HepG2 (cell line): Measurements from ENCODE around the gene NOXO1. TPM values are rescaled to one million over a fixed set of nuclear protein-coding genes. Genes with fewer than 3 reads are reported as not detected.

ENCODE experiments used
- AHDC1 ChIP-seq: sonication (generic); formaldehyde crosslinking; IDR thresholded peaks from 2 replicates; pipeline ENCODE4 v1.5.1; 2020; ENCODE audit warnings: mild to moderate bottlenecking, missing genetic modification reagents, borderline replicate concordance
- AKAP8 ChIP-seq: sonication (generic); formaldehyde crosslinking; IDR thresholded peaks from 2 replicates; pipeline ENCODE4 v1.5.1; 2020; ENCODE audit warnings: mild to moderate bottlenecking, missing genetic modification reagents
- DNMT1 ChIP-seq: sonication (generic); formaldehyde crosslinking; IDR thresholded peaks from 2 replicates; pipeline ENCODE4 v1.5.1; 2020; ENCODE audit warnings: mild to moderate bottlenecking, missing genetic modification reagents
- HHEX ChIP-seq: IDR thresholded peaks from 2 replicates; pipeline ENCODE4 v1.6.1; 2016; ENCODE audit warnings: control low read depth
- IRF2 ChIP-seq: IDR thresholded peaks from 2 replicates; pipeline ENCODE4 v1.6.1; 2018; ENCODE audit warnings: missing genetic modification reagents, missing compliant biosample characterization
- MTF2 ChIP-seq: sonication (generic); formaldehyde crosslinking; IDR thresholded peaks from 2 replicates; pipeline ENCODE4 v1.5.0; 2020; ENCODE audit warnings: missing genetic modification reagents, borderline replicate concordance
- NFATC3 ChIP-seq: sonication (generic); formaldehyde crosslinking; IDR thresholded peaks from 2 replicates; pipeline ENCODE4 v1.5.1; 2020; ENCODE audit warnings: mild to moderate bottlenecking, missing genetic modification reagents
- SETDB1 ChIP-seq: sonication (generic); formaldehyde crosslinking; IDR thresholded peaks from 2 replicates; pipeline ENCODE4 v1.5.1; 2020; ENCODE audit warnings: missing genetic modification reagents, mild to moderate bottlenecking, borderline replicate concordance
- SOX13 ChIP-seq, 3 experiments: fragments of 450-650 bp in 1 of 3; sonication (generic) in 1 of 3; formaldehyde crosslinking in 1 of 3; IDR thresholded peaks in 2 of 3; conservative IDR thresholded peaks in 1 of 3; 2 replicates each; pipeline versions ENCODE4 v1.5.0 to v1.6.1; 2016 to 2020; ENCODE audit warnings: antibody characterized with exemption in 1 of 3, mild to moderate bottlenecking in 1 of 3, missing compliant biosample characterization in 1 of 3, missing genetic modification reagents in 1 of 3, moderate library complexity in 1 of 3
- SP1 ChIP-seq, 2 experiments: fragments of 450-650 bp in 1 of 2; sonication (generic) in 1 of 2; formaldehyde crosslinking in 1 of 2; IDR thresholded peaks; 2 replicates each; pipeline versions ENCODE4 v1.4.0 to v1.6.1; 2016 to 2020; ENCODE audit warnings: missing genetic modification reagents in 1 of 2
- SSRP1 ChIP-seq: IDR thresholded peaks from 2 replicates; pipeline ENCODE4 v1.6.1; 2016; ENCODE audit warnings: control low read depth
- ZBTB43 ChIP-seq: sonication (generic); formaldehyde crosslinking; conservative IDR thresholded peaks from 2 replicates; pipeline ENCODE4 v1.4.0; 2020; ENCODE audit warnings: missing genetic modification reagents
- ZFP82 ChIP-seq: sonication (generic); formaldehyde crosslinking; IDR thresholded peaks from 2 replicates; pipeline ENCODE4 v1.5.1; 2020; ENCODE audit warnings: mild to moderate bottlenecking, missing genetic modification reagents, borderline replicate concordance
- ZNF17 ChIP-seq: sonication (generic); formaldehyde crosslinking; IDR thresholded peaks from 2 replicates; pipeline ENCODE4 v1.5.0; 2020; ENCODE audit warnings: mild to moderate bottlenecking, missing genetic modification reagents
- ZNF24 ChIP-seq: fragments of 450-650 bp; IDR thresholded peaks from 2 replicates; pipeline ENCODE4 v1.6.1; 2017; ENCODE audit warnings: antibody characterized with exemption, mild to moderate bottlenecking
- ZNF253 ChIP-seq: sonication (generic); formaldehyde crosslinking; IDR thresholded peaks from 2 replicates; pipeline ENCODE4 v1.8.0; 2022; ENCODE audit warnings: mild to moderate bottlenecking, missing genetic modification reagents, borderline replicate concordance
- ZNF296 ChIP-seq: sonication (generic); formaldehyde crosslinking; conservative IDR thresholded peaks from 2 replicates; pipeline ENCODE4 v1.5.0; 2020; ENCODE audit warnings: mild to moderate bottlenecking, missing genetic modification reagents
- ZNF367 ChIP-seq: sonication (generic); formaldehyde crosslinking; IDR thresholded peaks from 2 replicates; pipeline ENCODE4 v1.4.0; 2020; ENCODE audit warnings: missing genetic modification reagents, borderline replicate concordance
- ZNF781 ChIP-seq: sonication (generic); formaldehyde crosslinking; IDR thresholded peaks from 2 replicates; pipeline ENCODE4 v1.5.1; 2020; ENCODE audit warnings: borderline replicate concordance, mild to moderate bottlenecking, missing genetic modification reagents; ENCODE audit errors: not compliant biosample characterization
- ZNF83 ChIP-seq: sonication (generic); formaldehyde crosslinking; IDR thresholded peaks from 2 replicates; pipeline ENCODE4 v1.4.0; 2020; ENCODE audit warnings: missing genetic modification reagents, mild to moderate bottlenecking, borderline replicate concordance
- ZUFSP ChIP-seq: sonication (generic); formaldehyde crosslinking; IDR thresholded peaks from 2 replicates; pipeline ENCODE4 v1.9.0; 2021; ENCODE audit warnings: missing genetic modification reagents, mild to moderate bottlenecking, borderline replicate concordance
- polyA plus RNA-seq, 8 experiments: library from polyadenylated mRNA; depleted of rRNA in 3 of 8; stranded (reverse) in 7 of 8; unstranded in 1 of 8; fragments of >200 nt; fragmentation: Illumina TruSeq in 4 of 8; extraction: Trizol in 4 of 8; gene quantifications; 2 replicates each; pipeline versions ENCODE4 v1.2.1 to v1.2.3, GENCODE V29; 2011 to 2016; ENCODE audit warnings: low read depth in 4 of 8, missing spikeins in 1 of 8, mixed read lengths in 1 of 8; ENCODE audit not compliant: insufficient read depth in 1 of 8
- total RNA-seq, 5 experiments: library from RNA; depleted of rRNA; stranded (reverse); fragments of >200 nt; fragmentation: Illumina TruSeq; extraction: Trizol; gene quantifications; 2 replicates each; pipeline ENCODE4 v1.2.3, GENCODE V29; 2016; ENCODE audit warnings: low read depth in 1 of 5

Gene NOXO1
- total and polyA plus RNA-seq, 2 of the 13 experiments (the other 11 are each of a cell fraction or from before 2014, with no cell fraction given) = 0.69 to 1.4 TPM

GRCh38 chr16:2009791-2010510 is 28.7 kb upstream of the NOXO1 start, which contains the start of gene ZNF598 (continued):
- TF ChIP-seq ZUFSP (no peak), ZNF17 (no peak), ZNF781 (CRISPR knock-in tag) (peak; percentile 83), ZNF24 (no peak), SP1 (IDR thresholded peaks at IDR 0.05) (no peak), SP1 (CRISPR knock-in tag; IDR thresholded peaks at IDR 0.05) (peak; percentile 73), ZNF253 (CRISPR knock-in tag) (no peak), IRF2 (0 out of 2 replicates have a peak, but pooled peaks have one; percentile 41), ZNF367 (CRISPR knock-in tag) (no peak), ZBTB43 (CRISPR knock-in tag) (0 out of 2 replicates have a peak, but pooled peaks have one; percentile 16), MTF2 (no peak), SSRP1 (CRISPR knock-in tag) (no peak), NFATC3 (0 out of 2 replicates have a peak, but pooled peaks have one; percentile 66), SETDB1 (no peak), AHDC1 (CRISPR knock-in tag) (peak; percentile 44), HHEX (CRISPR knock-in tag) (no peak), ZNF296 (CRISPR knock-in tag) (no peak), ZNF83 (0 out of 2 replicates have a peak, but pooled peaks have one; percentile 3), AKAP8 (no peak), SOX13 (IDR thresholded peaks at IDR 0.05) (no peak), SOX13 (CRISPR knock-in tag; conservative IDR thresholded peaks at IDR 0.05 in 1 of 2, IDR thresholded peaks at IDR 0.05 in 1 of 2) (no peak), ZFP82 (CRISPR knock-in tag) (no peak), DNMT1 (CRISPR knock-in tag) (no peak)
